ENCODE results near the gene OR13G1. TPM values are rescaled to one million over a fixed set of nuclear protein-coding genes. Genes with fewer than 3 reads are reported as not detected.
"Not testable (repeated sequence)": the region's sequence is repeated elsewhere in the genome, so short reads cannot be mapped to it uniquely, and the experiment has no call there.

The OR13G1 gene, protein sequence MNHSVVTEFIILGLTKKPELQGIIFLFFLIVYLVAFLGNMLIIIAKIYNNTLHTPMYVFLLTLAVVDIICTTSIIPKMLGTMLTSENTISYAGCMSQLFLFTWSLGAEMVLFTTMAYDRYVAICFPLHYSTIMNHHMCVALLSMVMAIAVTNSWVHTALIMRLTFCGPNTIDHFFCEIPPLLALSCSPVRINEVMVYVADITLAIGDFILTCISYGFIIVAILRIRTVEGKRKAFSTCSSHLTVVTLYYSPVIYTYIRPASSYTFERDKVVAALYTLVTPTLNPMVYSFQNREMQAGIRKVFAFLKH
- not detected in 2 replicates for total RNA-seq (2012; rRNA removed)

DNA sequence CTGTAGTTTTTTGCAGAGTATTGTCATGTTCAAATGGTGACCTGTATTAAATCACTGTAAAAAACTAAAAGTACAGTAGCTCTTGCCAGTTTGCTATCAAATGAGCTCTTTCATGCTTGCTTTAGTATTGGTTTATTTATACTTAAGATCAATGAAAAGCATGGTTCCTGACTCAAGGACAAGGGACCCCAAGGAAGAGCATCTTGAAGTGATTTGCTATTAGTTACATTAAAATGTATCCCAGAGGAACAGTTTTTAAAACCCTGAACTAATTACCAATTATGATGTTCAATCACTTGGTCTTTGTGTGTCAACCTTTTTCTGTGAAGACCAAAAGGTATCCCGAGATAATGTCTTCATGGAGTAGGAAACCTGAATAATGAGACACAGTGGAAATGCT is at the start of gene OR13G1:
OR13G1 (minus strand) TSS at position 101 of the 400 bp plus-strand sequence. CDS start 6,698 bp downstream, outside the sequence.
- H3K9ac ChIP-seq (ENCODE audit: low read depth, low read length) = no peak within 1 kb of the TSS
- H3K36me3 ChIP-seq (ENCODE audit: insufficient read depth, low read length) = no peaks in the 10 kb centered on the region
- H3K4me1 ChIP-seq (ENCODE audit: control insufficient read depth, insufficient read depth, low read length) = no peaks in the 10 kb centered on the region
- no peaks in the 10 kb centered on the region for H3K27me3 ChIP-seq (ENCODE audit: control insufficient read depth, insufficient read depth, low read length)
- no peak within 1 kb of the TSS for H3K4me3 ChIP-seq (ENCODE audit: low read length)
- peaks cover 7% of the 10 kb centered on the region for H3K9me3 ChIP-seq (replicated peaks; ENCODE audit: low read length)
- H3K4me2 ChIP-seq (ENCODE audit: low read length) = no peak within 1 kb of the TSS

- no peaks in the 10 kb centered on the region for H3K27me3 ChIP-seq (ENCODE audit: control insufficient read depth, insufficient read depth, low read length)
- H3K9me3 ChIP-seq (replicated peaks; ENCODE audit: low read length) = peaks cover 9% of the 10 kb centered on the region
- H3K9ac ChIP-seq (ENCODE audit: low read depth, low read length) = no peak overlapping the region
- H3K36me3 ChIP-seq (ENCODE audit: insufficient read depth, low read length) = no peaks in the 10 kb centered on the region
- H3K4me2 ChIP-seq (ENCODE audit: low read length) = no peak overlapping the region
- H3K4me3 ChIP-seq (ENCODE audit: low read length) = no peak overlapping the region
- H3K4me1 ChIP-seq (ENCODE audit: control insufficient read depth, insufficient read depth, low read length) = no peaks in the 10 kb centered on the region
Observed at GRCh38 chr1:247721222-247721621, 41.7 kb upstream of the OR13G1 start.

DNA sequence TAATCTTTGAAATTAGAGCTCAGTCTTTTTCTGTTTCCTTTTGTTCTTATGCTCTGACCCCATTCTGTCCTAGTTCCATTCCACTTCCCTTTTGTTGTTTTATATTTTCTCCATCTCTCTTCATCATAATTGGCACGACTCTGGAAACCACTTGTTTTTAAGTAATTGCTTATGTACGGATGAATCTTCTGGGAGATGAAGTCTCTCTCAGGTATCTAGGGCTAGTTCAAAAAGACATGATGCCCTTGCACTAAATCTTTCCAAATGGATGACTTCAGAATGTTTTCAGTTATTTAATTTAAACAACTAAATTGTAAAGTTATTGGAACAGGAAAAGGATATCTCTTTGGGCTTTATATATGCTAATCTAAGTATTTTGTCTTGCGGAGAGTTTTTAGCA is 37.0 kb upstream of the OR13G1 start, which contains the start of gene OR6F1:
OR6F1 (minus strand) TSS at position 101 of the 400 bp plus-strand sequence. CDS start 3,891 bp downstream, outside the sequence.
- Histone ChIP-seq H3K4me2 (ENCODE audit: low read length) (no peak within 1 kb of the TSS), H3K27me3 (ENCODE audit: control insufficient read depth, insufficient read depth, low read length) (no peaks in the 10 kb centered on the region), H3K4me1 (ENCODE audit: control insufficient read depth, insufficient read depth, low read length) (no peaks in the 10 kb centered on the region), H3K9ac (ENCODE audit: low read depth, low read length) (no peak within 1 kb of the TSS), H3K9me3 (replicated peaks; ENCODE audit: low read length) (peaks cover 17% of the 10 kb centered on the region), H3K36me3 (ENCODE audit: insufficient read depth, low read length) (no peaks in the 10 kb centered on the region), H3K4me3 (ENCODE audit: low read length) (no peak within 1 kb of the TSS)

- Histone ChIP-seq H3K4me2 (ENCODE audit: low read length) (no peak overlapping the region), H3K9me3 (replicated peaks; ENCODE audit: low read length) (peaks cover 12% of the 10 kb centered on the region), H3K4me1 (ENCODE audit: control insufficient read depth, insufficient read depth, low read length) (no peaks in the 10 kb centered on the region), H3K36me3 (ENCODE audit: insufficient read depth, low read length) (no peaks in the 10 kb centered on the region), H3K9ac (ENCODE audit: low read depth, low read length) (no peak overlapping the region), H3K27me3 (ENCODE audit: control insufficient read depth, insufficient read depth, low read length) (no peaks in the 10 kb centered on the region), H3K4me3 (ENCODE audit: low read length) (no peak overlapping the region)
Observed at GRCh38 chr1:247713753-247714152, 34.2 kb upstream of the OR13G1 start.

GRCh38 chr1:247710681-247711080 is 31.1 kb upstream of the OR13G1 start:
- peaks cover 12% of the 10 kb centered on the region for H3K9me3 ChIP-seq (replicated peaks; ENCODE audit: low read length)
- not testable (repeated sequence) for H3K4me1 ChIP-seq (ENCODE audit: control insufficient read depth, insufficient read depth, low read length); H3K27me3 ChIP-seq (ENCODE audit: control insufficient read depth, insufficient read depth, low read length); H3K4me2 ChIP-seq (ENCODE audit: low read length); H3K4me3 ChIP-seq (ENCODE audit: low read length); H3K9ac ChIP-seq (ENCODE audit: low read depth, low read length); H3K36me3 ChIP-seq (ENCODE audit: insufficient read depth, low read length)

- Histone ChIP-seq H3K4me1 (ENCODE audit: control insufficient read depth, insufficient read depth, low read length) (no peaks in the 10 kb centered on the region), H3K36me3 (ENCODE audit: insufficient read depth, low read length) (no peaks in the 10 kb centered on the region), H3K9me3 (replicated peaks; ENCODE audit: low read length) (no peaks in the 10 kb centered on the region), H3K27me3 (ENCODE audit: control insufficient read depth, insufficient read depth, low read length) (no peaks in the 10 kb centered on the region), H3K4me2 (ENCODE audit: low read length) (no peak overlapping the region), H3K4me3 (ENCODE audit: low read length) (no peak overlapping the region), H3K9ac (ENCODE audit: low read depth, low read length) (no peak overlapping the region)
Observed at GRCh38 chr1:247701338-247701737, 21.8 kb upstream of the OR13G1 start.

DNA sequence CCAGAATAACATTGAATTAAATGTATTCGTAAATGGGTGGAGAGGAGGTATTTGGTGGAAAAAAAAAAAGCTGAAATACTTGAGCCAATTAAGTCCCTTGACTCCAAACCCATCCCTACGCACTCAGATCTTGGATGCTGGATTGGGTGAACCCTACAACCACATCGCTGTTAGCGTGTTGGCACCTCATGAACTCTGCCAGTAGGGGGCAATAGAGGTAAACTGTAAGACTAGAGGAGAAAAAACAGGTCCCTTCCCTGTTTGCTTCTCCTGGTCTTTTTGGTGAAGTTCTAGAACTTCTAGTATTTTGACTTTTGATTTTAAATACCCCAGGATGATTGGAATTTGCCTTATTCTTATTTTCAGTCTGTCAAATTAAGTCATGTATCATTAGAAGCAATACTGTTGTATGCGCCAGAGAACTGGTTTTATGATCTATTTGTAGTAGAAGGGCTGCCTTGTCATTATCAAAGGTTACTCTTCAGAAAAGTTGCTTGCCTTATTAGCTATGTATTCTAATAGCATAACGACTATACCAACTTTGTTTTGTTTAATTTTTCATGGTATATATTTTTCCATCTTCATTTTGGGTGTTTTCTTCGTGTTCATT is 1.9 kb upstream of the OR13G1 start:
- Histone ChIP-seq H3K27me3 (ENCODE audit: control insufficient read depth, insufficient read depth, low read length) (no peaks in the 10 kb centered on the region), H3K4me3 (ENCODE audit: low read length) (no peak overlapping the region), H3K9me3 (replicated peaks; ENCODE audit: low read length) (peaks cover 3% of the 10 kb centered on the region), H3K9ac (ENCODE audit: low read depth, low read length) (no peak overlapping the region), H3K4me2 (ENCODE audit: low read length) (no peak overlapping the region), H3K36me3 (ENCODE audit: insufficient read depth, low read length) (no peaks in the 10 kb centered on the region), H3K4me1 (ENCODE audit: control insufficient read depth, insufficient read depth, low read length) (no peaks in the 10 kb centered on the region)

DNA sequence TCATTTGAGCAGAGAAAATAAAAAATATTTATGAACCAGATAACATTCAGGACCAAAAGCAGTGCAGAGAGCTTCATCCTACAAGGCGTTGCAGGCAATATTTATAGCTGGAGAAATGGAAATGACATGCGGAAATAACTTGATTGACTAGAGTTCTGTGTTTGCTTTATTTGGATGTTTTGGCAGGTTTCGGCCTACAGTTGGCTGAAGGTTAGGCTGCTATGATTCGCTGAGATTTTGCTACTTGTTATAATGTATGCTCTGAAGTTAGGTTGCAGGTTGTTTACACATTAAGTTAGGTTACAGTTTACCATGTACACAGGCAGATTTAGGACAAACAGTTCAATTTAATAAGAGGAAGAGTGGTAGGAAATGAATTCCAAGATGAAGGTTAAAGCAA is 632 bp upstream of the OR13G1 start:
- Histone ChIP-seq H3K4me1 (ENCODE audit: control insufficient read depth, insufficient read depth, low read length) (no peaks in the 10 kb centered on the region), H3K36me3 (ENCODE audit: insufficient read depth, low read length) (no peaks in the 10 kb centered on the region), H3K4me2 (ENCODE audit: low read length) (no peak overlapping the region), H3K9ac (ENCODE audit: low read depth, low read length) (no peak overlapping the region), H3K27me3 (ENCODE audit: control insufficient read depth, insufficient read depth, low read length) (no peaks in the 10 kb centered on the region), H3K4me3 (ENCODE audit: low read length) (no peak overlapping the region), H3K9me3 (replicated peaks; ENCODE audit: low read length) (peaks cover 7% of the 10 kb centered on the region)

- Histone ChIP-seq H3K4me2 (ENCODE audit: low read length) (no peak overlapping the region), H3K4me1 (ENCODE audit: control insufficient read depth, insufficient read depth, low read length) (no peaks in the 10 kb centered on the region), H3K9me3 (replicated peaks; ENCODE audit: low read length) (peaks cover 8% of the 10 kb centered on the region), H3K4me3 (ENCODE audit: low read length) (no peak overlapping the region), H3K9ac (ENCODE audit: low read depth, low read length) (no peak overlapping the region), H3K27me3 (ENCODE audit: control insufficient read depth, insufficient read depth, low read length) (no peaks in the 10 kb centered on the region), H3K36me3 (ENCODE audit: insufficient read depth, low read length) (no peaks in the 10 kb centered on the region)
Observed at GRCh38 chr1:247669225-247669624, 10.3 kb downstream of the OR13G1 start.

- Histone ChIP-seq H3K36me3 (ENCODE audit: insufficient read depth, low read length) (no peaks in the 10 kb centered on the region), H3K9ac (ENCODE audit: low read depth, low read length) (no peak overlapping the region), H3K4me3 (ENCODE audit: low read length) (no peak overlapping the region), H3K4me2 (ENCODE audit: low read length) (no peak overlapping the region), H3K9me3 (replicated peaks; ENCODE audit: low read length) (no peaks in the 10 kb centered on the region), H3K4me1 (ENCODE audit: control insufficient read depth, insufficient read depth, low read length) (no peaks in the 10 kb centered on the region), H3K27me3 (ENCODE audit: control insufficient read depth, insufficient read depth, low read length) (no peaks in the 10 kb centered on the region)
Observed at GRCh38 chr1:247656221-247656875, 23.2 kb downstream of the OR13G1 start.

- H3K36me3 ChIP-seq (ENCODE audit: insufficient read depth, low read length) = no peaks in the 10 kb centered on the region
- H3K4me2 ChIP-seq (ENCODE audit: low read length) = no peak overlapping the region
- no peaks in the 10 kb centered on the region for H3K9me3 ChIP-seq (replicated peaks; ENCODE audit: low read length)
- no peak overlapping the region for H3K9ac ChIP-seq (ENCODE audit: low read depth, low read length)
- no peak overlapping the region for H3K4me3 ChIP-seq (ENCODE audit: low read length)
- H3K4me1 ChIP-seq (ENCODE audit: control insufficient read depth, insufficient read depth, low read length) = no peaks in the 10 kb centered on the region
- no peaks in the 10 kb centered on the region for H3K27me3 ChIP-seq (ENCODE audit: control insufficient read depth, insufficient read depth, low read length)
Observed at GRCh38 chr1:247653040-247653439, 26.5 kb downstream of the OR13G1 start.
